ENCODE data around the gene GPC6.

- no peak for TF ChIP-seq CTCF (IDR thresholded peaks at IDR 0.05)
- TF ChIP-seq EZH2 (IDR thresholded peaks at IDR 0.05; ENCODE audit: borderline replicate concordance, insufficient read depth, low read depth, low read length, poor library complexity, severe bottlenecking): no peak
Measured at GRCh38 chr13:94267581-94268366, 1041.2 kb downstream of the GPC6 start.

All from B cell (primary cell).